NB4 (cell line): ENCODE measurements around the gene VIL1.

ENCODE experiments used
- DNase-seq: peaks from one replicate; pipeline ENCODE4 v3.0.0; 2010; ENCODE audit warnings: low read depth
- H3K4me3 ChIP-seq: one replicate; pipeline ENCODE4 v1.5.1; 2011; ENCODE audit warnings: mild to moderate bottlenecking, low read depth, low read length, moderate library complexity
- CTCF ChIP-seq: IDR thresholded peaks from one replicate; pipeline ENCODE4 v1.5.1; 2012; ENCODE audit warnings: low read depth, low read length
- MYC ChIP-seq: IDR thresholded peaks from 2 replicates; pipeline ENCODE4 v1.6.1; 2011; ENCODE audit warnings: low read depth, low read length
- POLR2A ChIP-seq: IDR thresholded peaks from 2 replicates; pipeline ENCODE4 v1.6.1; 2011; ENCODE audit warnings: mild to moderate bottlenecking; ENCODE audit not compliant: insufficient read length; ENCODE audit errors: extremely low read depth
- TF ChIP-seq, protein P1 (sequence below): IDR thresholded peaks from 2 replicates; pipeline ENCODE4 v1.6.1; 2011; ENCODE audit warnings: low read depth, low read length

VIL1 gene

GRCh38 chr2:218392891-218393462 is 25.9 kb upstream of the VIL1 start:
- H3K4me3 ChIP-seq = no peak overlapping the region
- no peak for TF ChIP-seq POLR2A
- TF ChIP-seq MYC = no peak
- no peak for TF ChIP-seq CTCF
- TF ChIP-seq, protein P1, sequence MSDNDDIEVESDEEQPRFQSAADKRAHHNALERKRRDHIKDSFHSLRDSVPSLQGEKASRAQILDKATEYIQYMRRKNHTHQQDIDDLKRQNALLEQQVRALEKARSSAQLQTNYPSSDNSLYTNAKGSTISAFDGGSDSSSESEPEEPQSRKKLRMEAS = no peak
- peak; percentile 20 for DNase-seq

GRCh38 chr2:218393750-218394290 is 25.1 kb upstream of the VIL1 start:
- DNase-seq = peak; percentile 88
- H3K4me3 ChIP-seq = peak overlapping the region; percentile 22
- TF ChIP-seq POLR2A = no peak
- TF ChIP-seq, protein P1 = no peak
- TF ChIP-seq CTCF = no peak
- 0 out of 2 replicates have a peak, but pooled peaks have one; percentile 17 for TF ChIP-seq MYC

DNA sequence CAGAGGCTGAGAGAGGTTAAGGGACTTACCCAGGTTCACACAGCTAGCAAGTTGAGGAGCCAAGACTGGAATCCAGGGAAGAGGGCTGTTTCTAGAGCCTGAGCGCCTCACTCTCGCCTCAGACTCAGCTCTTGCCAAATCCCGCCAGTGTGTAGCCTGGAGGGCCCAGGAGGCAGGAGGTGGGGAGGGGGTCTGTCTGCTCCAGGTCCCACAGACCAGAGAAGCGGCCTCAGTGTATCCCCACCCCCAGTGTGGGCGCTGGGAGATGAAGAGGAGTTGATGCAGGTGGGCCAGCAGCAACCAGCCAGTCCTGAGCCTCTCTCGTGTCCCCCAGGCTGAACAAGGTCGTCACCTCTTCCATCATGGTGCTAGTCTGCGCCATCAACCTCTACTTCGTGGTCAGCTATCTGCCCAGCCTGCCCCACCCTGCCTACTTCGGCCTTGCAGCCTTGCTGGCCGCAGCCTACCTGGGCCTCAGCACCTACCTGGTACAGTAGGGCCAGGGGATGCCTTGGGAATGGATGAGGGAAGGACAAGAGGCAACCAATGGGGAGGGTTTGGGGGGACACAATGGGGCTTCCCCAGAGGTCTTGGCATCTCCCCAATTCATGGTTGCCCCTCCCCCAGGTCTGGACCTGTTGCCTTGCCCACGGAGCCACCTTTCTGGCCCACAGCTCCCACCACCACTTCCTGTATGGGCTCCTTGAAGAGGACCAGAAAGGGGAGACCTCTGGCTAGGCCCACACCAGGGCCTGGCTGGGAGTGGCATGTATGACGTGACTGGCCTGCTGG is 24.4 kb upstream of the VIL1 start:
- DNase-seq = peak; percentile 68
- peak overlapping the region; percentile 22 for H3K4me3 ChIP-seq
- TF ChIP-seq POLR2A = no peak
- TF ChIP-seq CTCF = no peak
- TF ChIP-seq, protein P1 = no peak
- no peak for TF ChIP-seq MYC

- no peak for DNase-seq
- TF ChIP-seq MYC (no peak), POLR2A (no peak), CTCF (no peak)
- TF ChIP-seq, protein P1 = no peak
These were observed 23.9 kb upstream of the VIL1 start for GRCh38 chr2:218395090-218395444.

DNA sequence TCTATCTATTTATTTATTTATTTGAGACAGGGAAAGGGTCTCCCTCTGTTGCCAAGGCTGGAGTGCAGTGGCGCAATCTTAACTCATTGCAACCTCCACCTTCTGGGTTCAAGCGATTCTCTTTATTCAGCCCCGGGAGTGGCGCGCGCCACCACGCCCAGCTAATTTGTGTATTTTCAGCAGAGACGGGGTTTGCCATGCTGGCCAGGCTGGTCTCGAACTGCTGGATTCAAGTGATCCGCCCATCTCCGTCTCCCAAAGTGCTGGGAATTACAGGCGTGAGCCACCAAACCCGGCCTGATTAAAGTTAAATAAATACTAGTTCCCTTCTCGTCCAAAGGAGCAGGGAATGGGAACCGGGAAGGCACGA is 23.5 kb upstream of the VIL1 start:
- H3K4me3 ChIP-seq = peak overlapping the region; percentile 29
- DNase-seq = no peak
- TF ChIP-seq POLR2A (no peak), MYC (no peak), CTCF (no peak)
- TF ChIP-seq, protein P1 = no peak

More at GRCh38 chr2:218395090-218395444, 23.9 kb upstream of the VIL1 start:
- no peak overlapping the region for H3K4me3 ChIP-seq
